GM12878 (cell line): ENCODE results near the gene SLC22A23. TPM values are rescaled to one million over a fixed set of nuclear protein-coding genes. Genes with fewer than 3 reads are reported as not detected.

Experiments
- ATAC-seq: fragments of 200-7000 bp; cut with Tn5 transposase; 3 replicates; pipeline ENCODE4 v1.9.1; 2020; ENCODE audit warnings: mild to moderate bottlenecking, moderate library complexity
- BruUV-seq: library from RNA; stranded (reverse); fragments of 400-500 nt; replicated peaks from 2 replicates; lab custom pipeline; 2021; lab: Mats Ljungman, UMichigan
- CTCF ChIA-PET: fragments of 300-600 bp; sonication (Branson Sonifier 250); formaldehyde crosslinking; extraction: SDS; loops from one replicate; lab custom pipeline; 2021; ENCODE audit warnings: inconsistent platforms; lab: Yijun Ruan, JAX
- POLR2A ChIA-PET: fragments of 350-600 bp; formaldehyde crosslinking; extraction: SDS; loops from one replicate; lab custom pipeline; 2021; ENCODE audit warnings: inconsistent platforms; lab: Charles Lee
- RAD21 ChIA-PET: fragments of 300-600 bp; sonication (Branson Sonifier 250); formaldehyde crosslinking; loops from one replicate; lab custom pipeline; 2023; ENCODE audit warnings: antibody characterized with exemption; ENCODE audit not compliant: unreplicated experiment; lab: Charles Lee
- SMC1A ChIA-PET: fragments of 300-600 bp; sonication (Branson Sonifier 250); formaldehyde crosslinking; loops from one replicate; lab custom pipeline; 2023; ENCODE audit not compliant: unreplicated experiment, uncharacterized antibody; lab: Charles Lee
- DNase-seq: peaks from one replicate; pipeline ENCODE4 v3.0.0-alpha.2; 2011; ENCODE audit warnings: low read depth, low spot score
- FAIRE-seq: peaks from 3 replicates; lab custom pipeline; 2011; peaks lifted over from hg19 to GRCh38; lab: Jason Lieb, UNC
- H2AFZ ChIP-seq: 2 replicates; pipeline ENCODE4 v1.6.0; 2011; ENCODE audit warnings: low read depth, low read length, control low read depth; ENCODE audit not compliant: control insufficient read depth
- H3K27ac ChIP-seq: 2 replicates; pipeline ENCODE4 v1.5.1; 2011; ENCODE audit warnings: control low read depth; ENCODE audit not compliant: control insufficient read depth, insufficient read depth
- H3K27me3 ChIP-seq, 2 experiments: replicated peaks in 1 of 2; 2 replicates each; pipeline versions ENCODE4 v1.6.0 to v1.6.1; 2011; ENCODE audit warnings: low read length in 1 of 2; ENCODE audit not compliant: control insufficient read depth in 2 of 2, insufficient read depth in 2 of 2
- H3K36me3 ChIP-seq, 2 experiments: 2 replicates each; pipeline ENCODE4 v1.5.1; 2011; ENCODE audit warnings: low read length in 1 of 2; ENCODE audit not compliant: control insufficient read depth in 2 of 2, insufficient read depth in 2 of 2
- H3K4me1 ChIP-seq: 2 replicates; pipeline ENCODE4 v1.6.1; 2011; ENCODE audit warnings: mild to moderate bottlenecking, low read length, moderate library complexity, mixed read lengths; ENCODE audit not compliant: control insufficient read depth, insufficient read depth
- H3K4me2 ChIP-seq: 2 replicates; pipeline ENCODE4 v1.6.0; 2011; ENCODE audit warnings: control low read depth; ENCODE audit not compliant: control insufficient read depth, insufficient read depth
- H3K4me3 ChIP-seq: fragments of 200-600 bp; sonication (generic); 2 replicates; pipeline ENCODE4 v1.5.1; 2016
- H3K79me2 ChIP-seq: 2 replicates; pipeline ENCODE4 v1.6.0; 2011; ENCODE audit warnings: low read length; ENCODE audit not compliant: control insufficient read depth, insufficient read depth
- H3K9ac ChIP-seq: 2 replicates; pipeline ENCODE4 v1.8.0; 2011; ENCODE audit warnings: low read length, control low read depth, mixed read lengths; ENCODE audit not compliant: control insufficient read depth, insufficient read depth
- H3K9me3 ChIP-seq: replicated peaks from 3 replicates; pipeline ENCODE4 v1.5.1; 2011; ENCODE audit warnings: mild to moderate bottlenecking, low read length; ENCODE audit not compliant: control insufficient read depth, insufficient read depth
- H4K20me1 ChIP-seq: 2 replicates; pipeline ENCODE4 v1.6.0; 2011; ENCODE audit not compliant: control insufficient read depth, insufficient read depth
- EP300 ChIP-seq, 2 experiments: fragments of 150-350 bp in 1 of 2; IDR thresholded peaks; 2 replicates each; pipeline ENCODE4 v1.6.1; 2011 to 2012; ENCODE audit warnings: low read depth in 2 of 2, low read length in 2 of 2, borderline replicate concordance in 1 of 2, improper control_type of control experiment in 1 of 2, inconsistent platforms in 1 of 2; ENCODE audit not compliant: control insufficient read depth in 1 of 2
- HDGF ChIP-seq: fragments of 450-650 bp; IDR thresholded peaks from 2 replicates; pipeline ENCODE4 v1.6.1; 2016; ENCODE audit warnings: antibody characterized with exemption
- IRF4 ChIP-seq: IDR thresholded peaks from 2 replicates; pipeline ENCODE4 v1.6.1; 2011; ENCODE audit warnings: low read depth, low read length
- JUNB ChIP-seq: IDR thresholded peaks from 2 replicates; pipeline ENCODE4 v1.6.1; 2016; ENCODE audit warnings: antibody characterized with exemption, mild to moderate bottlenecking
- KDM1A ChIP-seq: fragments of 200-600 bp; sonication (generic); IDR thresholded peaks from 2 replicates; pipeline ENCODE4 v1.6.1; 2016; ENCODE audit warnings: borderline replicate concordance
- MYB ChIP-seq: fragments of 150-350 bp; IDR thresholded peaks from 2 replicates; pipeline ENCODE4 v1.6.1; 2014; ENCODE audit warnings: mild to moderate bottlenecking, low read depth, low read length, borderline replicate concordance
- RFX5 ChIP-seq: IDR thresholded peaks from 2 replicates; pipeline ENCODE4 v1.6.1; 2011; ENCODE audit warnings: low read depth, low read length, improper control_type of control experiment
- ZSCAN29 ChIP-seq: fragments of 450-650 bp; IDR thresholded peaks from 2 replicates; pipeline ENCODE4 v1.6.1; 2017; ENCODE audit warnings: mild to moderate bottlenecking, moderate library complexity
- WGBS: methylation state at CpG from one replicate; pipeline ENCODE4 v1.1.6; 2016; ENCODE audit warnings: low lambda C conversion rate; ENCODE audit not compliant: insufficient replicate concordance, insufficient coverage; ENCODE audit errors: missing lambda C conversion rate; 5-methylcytosine and 5-hydroxymethylcytosine counted together
- in situ Hi-C: fragments of 300-500 bp; cut with MboI; formaldehyde crosslinking; loops from 9 replicates; pipeline ENCODE4 v1.14.3; 2018; ENCODE audit warnings: mixed read lengths
- intact Hi-C: fragments of 100-400 bp; cut with micrococcal nuclease; formaldehyde crosslinking; loops from one replicate; pipeline ENCODE4 v1.14.2; 2022; ENCODE audit not compliant: unreplicated experiment
- polyA plus RNA-seq, 11 experiments: library from polyadenylated mRNA; depleted of rRNA in 4 of 11; unstranded in 6 of 11; stranded (reverse) in 5 of 11; fragments of >200 nt; fragmentation: Nextera tagmentation in 4 of 11; fragmentation: Illumina TruSeq in 1 of 11; extraction: Ambion mirVana in 4 of 11; extraction: Trizol in 1 of 11; gene quantifications; 1 replicate in 1 of 11; 2 replicates in 10 of 11; pipeline versions ENCODE4 v1.2.1 to v1.2.3, GENCODE V29; 2011 to 2016; ENCODE audit warnings: inconsistent platforms in 2 of 11, missing spikeins in 2 of 11, low read depth in 1 of 11
- total RNA-seq, 4 experiments: library from RNA; depleted of rRNA in 3 of 4; stranded (reverse); fragments of >200 nt in 3 of 4; fragmentation: Illumina TruSeq in 1 of 4; extraction: Trizol in 1 of 4; gene quantifications; 2 replicates each; pipeline versions ENCODE4 v1.2.1 to v1.2.3, GENCODE V29; 2013 to 2021
- TF ChIP-seq, protein P1 (sequence below): IDR thresholded peaks from 2 replicates; pipeline ENCODE4 v1.6.1; 2011; ENCODE audit warnings: low read depth, low read length, improper control_type of control experiment, borderline replicate concordance
- TF ChIP-seq, protein P2 (sequence below): fragments of 450-650 bp; IDR thresholded peaks from 2 replicates; pipeline ENCODE4 v1.6.1; 2017; ENCODE audit warnings: borderline replicate concordance

SLC22A23 gene
- total and polyA plus RNA-seq, 10 of the 15 experiments (the other 5 are each of a cell fraction or from before 2014, with no cell fraction given) = 0.20 to 2.4 (median 0.74) TPM

DNA sequence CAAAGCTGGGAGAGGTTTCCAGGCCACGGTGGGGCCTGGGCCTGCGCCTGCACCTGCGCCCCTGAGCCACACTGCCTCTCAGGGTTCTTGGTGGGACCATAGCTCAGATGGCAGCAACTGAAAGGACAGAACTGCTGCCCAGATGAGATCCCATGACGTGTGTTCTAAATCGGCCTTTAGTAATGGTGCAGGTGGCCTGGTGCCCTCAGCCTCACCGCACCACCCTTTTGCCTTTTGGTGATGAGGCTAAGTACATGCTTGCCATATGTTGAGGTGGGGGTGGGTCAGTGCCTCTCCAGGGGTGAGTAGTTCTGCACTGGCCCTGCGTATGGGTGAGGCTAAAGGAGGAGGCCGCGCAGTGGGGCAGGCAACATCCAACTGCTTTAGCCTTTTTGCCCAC, 190.7 kb downstream of the SLC22A23 start:
- no peak overlapping the region for H3K4me3 ChIP-seq
- ChIA-PET RAD21 (interaction anchor here (1.2 kb wide), 1 partner anchor 11 kb away, joined by 3 read pairs; no protein-coding TSS in a partner anchor), SMC1A (interaction anchor here (0.9 kb wide), 1 partner anchor 350 kb away, joined by 3 read pairs; no protein-coding TSS in a partner anchor), POLR2A (interaction anchor here (0.6 to 0.7 kb wide), 2 partner anchors 149 to 478 kb away, joined by 3 read pairs; no protein-coding TSS in a partner anchor), CTCF (no interaction called here)
- peaks cover 28% of the 10 kb centered on the region for H3K79me2 ChIP-seq
- H4K20me1 ChIP-seq = no peaks in the 10 kb centered on the region
- H3K9ac ChIP-seq = no peak overlapping the region
- intact Hi-C loops = no loop called here
- in situ Hi-C loops = no loop called here
- H3K27ac ChIP-seq = no peak overlapping the region
- H3K27me3 ChIP-seq = no peaks in the 10 kb centered on the region
- no peak overlapping the region for H3K4me2 ChIP-seq
- no peak for FAIRE-seq
- TF ChIP-seq, protein P1, sequence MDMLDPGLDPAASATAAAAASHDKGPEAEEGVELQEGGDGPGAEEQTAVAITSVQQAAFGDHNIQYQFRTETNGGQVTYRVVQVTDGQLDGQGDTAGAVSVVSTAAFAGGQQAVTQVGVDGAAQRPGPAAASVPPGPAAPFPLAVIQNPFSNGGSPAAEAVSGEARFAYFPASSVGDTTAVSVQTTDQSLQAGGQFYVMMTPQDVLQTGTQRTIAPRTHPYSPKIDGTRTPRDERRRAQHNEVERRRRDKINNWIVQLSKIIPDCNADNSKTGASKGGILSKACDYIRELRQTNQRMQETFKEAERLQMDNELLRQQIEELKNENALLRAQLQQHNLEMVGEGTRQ = no peak
- no peak for TF ChIP-seq ZSCAN29
- TF ChIP-seq JUNB = no peak
- TF ChIP-seq KDM1A = no peak
- TF ChIP-seq RFX5 = no peak
- TF ChIP-seq EP300 (IDR thresholded peaks at IDR 0.05; ENCODE audit: borderline replicate concordance in 1 of 2, control insufficient read depth in 1 of 2, low read depth in 2 of 2, low read length in 2 of 2) = no peak
- no peak for TF ChIP-seq MYB
- TF ChIP-seq HDGF = no peak
- TF ChIP-seq, protein P2, sequence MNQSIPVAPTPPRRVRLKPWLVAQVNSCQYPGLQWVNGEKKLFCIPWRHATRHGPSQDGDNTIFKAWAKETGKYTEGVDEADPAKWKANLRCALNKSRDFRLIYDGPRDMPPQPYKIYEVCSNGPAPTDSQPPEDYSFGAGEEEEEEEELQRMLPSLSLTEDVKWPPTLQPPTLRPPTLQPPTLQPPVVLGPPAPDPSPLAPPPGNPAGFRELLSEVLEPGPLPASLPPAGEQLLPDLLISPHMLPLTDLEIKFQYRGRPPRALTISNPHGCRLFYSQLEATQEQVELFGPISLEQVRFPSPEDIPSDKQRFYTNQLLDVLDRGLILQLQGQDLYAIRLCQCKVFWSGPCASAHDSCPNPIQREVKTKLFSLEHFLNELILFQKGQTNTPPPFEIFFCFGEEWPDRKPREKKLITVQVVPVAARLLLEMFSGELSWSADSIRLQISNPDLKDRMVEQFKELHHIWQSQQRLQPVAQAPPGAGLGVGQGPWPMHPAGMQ = no peak
- no peak for TF ChIP-seq IRF4
- H3K4me1 ChIP-seq = no peaks in the 10 kb centered on the region
- BruUV-seq = no TSS peak
- no peak for DNase-seq
- 70% methylated on average over 8 of the region's 9 CpGs for WGBS
- H3K9me3 ChIP-seq = no peaks in the 10 kb centered on the region
- H3K36me3 ChIP-seq = peaks cover 17 to 27% of the 10 kb centered on the region in 2 experiments
- H2AFZ ChIP-seq = no peak overlapping the region
- ATAC-seq = no peak
